ENCODE measurements around the gene PLEKHG2. TPM values are rescaled to one million over a fixed set of nuclear protein-coding genes. Genes with fewer than 3 reads are reported as not detected.

Gene PLEKHG2

DNA sequence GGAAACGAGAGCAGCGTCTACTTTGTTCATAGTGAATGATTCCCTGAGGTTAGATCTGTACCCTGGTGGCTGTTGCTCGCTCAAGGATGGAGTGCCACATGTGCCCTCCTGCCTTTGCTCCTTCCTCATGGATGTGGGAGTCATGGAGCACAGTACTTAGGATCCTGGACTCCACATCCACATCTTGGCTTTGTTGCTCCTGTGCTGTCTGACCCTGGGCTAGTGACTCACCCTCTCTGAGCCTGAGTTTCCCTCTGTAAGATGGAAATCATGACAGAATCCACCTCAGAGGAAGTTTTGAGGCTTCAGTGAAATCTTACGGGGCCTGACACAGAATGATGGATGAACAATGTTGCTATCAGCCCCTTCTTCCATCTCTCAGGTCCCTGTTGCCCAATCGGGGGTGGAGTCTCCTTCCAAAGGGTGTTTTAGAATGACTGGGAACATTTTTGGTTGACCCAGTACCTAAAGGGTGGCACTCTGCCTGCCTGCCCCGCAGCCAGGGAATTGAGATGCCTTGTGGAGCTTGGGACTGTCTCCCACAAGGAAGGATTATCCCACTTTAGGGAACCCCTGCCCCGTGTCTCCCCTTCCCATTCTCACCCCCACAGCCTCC is 58.4 kb downstream of the PLEKHG2 start:
- H3K9ac ChIP-seq (ENCODE audit: low read depth, low read length): no peak overlapping the region
- no peaks in the 10 kb centered on the region for H3K9me3 ChIP-seq (replicated peaks; ENCODE audit: low read length)
- H3K36me3 ChIP-seq (ENCODE audit: insufficient read depth, low read length): peaks cover 91% of the 10 kb centered on the region
- no peak overlapping the region for H3K4me2 ChIP-seq (ENCODE audit: low read length)
- H3K27me3 ChIP-seq (ENCODE audit: control insufficient read depth, insufficient read depth, low read length): no peaks in the 10 kb centered on the region
- no peak overlapping the region for H3K4me3 ChIP-seq (ENCODE audit: low read length)
- H3K4me1 ChIP-seq (ENCODE audit: control insufficient read depth, insufficient read depth, low read length): no peaks in the 10 kb centered on the region

DNA sequence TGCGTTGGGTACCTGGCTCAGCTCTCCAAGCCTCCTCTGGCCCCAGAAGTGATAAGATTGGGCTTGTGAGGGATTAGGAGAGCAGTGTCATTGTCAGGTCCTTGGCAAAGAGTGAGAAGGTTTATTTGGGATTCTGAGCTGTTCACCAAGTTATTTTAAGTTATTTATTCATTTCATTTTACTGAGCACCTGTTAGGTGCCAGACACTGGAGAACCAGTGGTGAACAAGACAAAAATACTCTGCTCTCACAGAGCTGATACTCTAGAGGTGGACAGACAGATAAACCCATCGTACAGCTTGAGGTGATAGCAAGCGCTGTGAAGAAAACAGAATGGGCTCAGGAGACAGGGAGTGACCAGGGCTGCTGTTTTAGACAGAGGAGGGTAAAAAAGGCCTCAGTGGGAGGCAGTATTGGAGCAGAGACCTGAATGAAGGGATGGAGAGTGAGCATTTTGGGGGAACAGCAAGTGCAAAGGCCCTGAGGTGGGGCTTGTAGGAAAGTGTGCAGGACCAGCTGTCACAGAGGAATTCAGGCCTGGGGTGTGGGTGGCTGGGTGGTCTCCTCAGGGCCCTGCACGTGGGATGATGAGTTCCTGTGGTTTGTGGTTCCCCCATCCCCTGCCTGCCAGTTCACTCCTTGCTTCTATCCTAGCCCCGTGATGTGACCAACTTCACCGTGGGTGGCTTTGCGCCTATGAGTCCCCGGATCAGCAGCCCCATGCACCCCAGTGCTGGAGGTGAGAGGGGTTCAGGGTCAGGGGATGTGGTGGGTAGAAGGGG is 59.5 kb downstream of the PLEKHG2 start:
- no peaks in the 10 kb centered on the region for H3K9me3 ChIP-seq (replicated peaks; ENCODE audit: low read length)
- H3K36me3 ChIP-seq (ENCODE audit: insufficient read depth, low read length): peaks cover 91% of the 10 kb centered on the region
- no peaks in the 10 kb centered on the region for H3K27me3 ChIP-seq (ENCODE audit: control insufficient read depth, insufficient read depth, low read length)
- H3K9ac ChIP-seq (ENCODE audit: low read depth, low read length): no peak overlapping the region
- H3K4me3 ChIP-seq (ENCODE audit: low read length): no peak overlapping the region
- H3K4me1 ChIP-seq (ENCODE audit: control insufficient read depth, insufficient read depth, low read length): no peaks in the 10 kb centered on the region
- no peak overlapping the region for H3K4me2 ChIP-seq (ENCODE audit: low read length)

DNA sequence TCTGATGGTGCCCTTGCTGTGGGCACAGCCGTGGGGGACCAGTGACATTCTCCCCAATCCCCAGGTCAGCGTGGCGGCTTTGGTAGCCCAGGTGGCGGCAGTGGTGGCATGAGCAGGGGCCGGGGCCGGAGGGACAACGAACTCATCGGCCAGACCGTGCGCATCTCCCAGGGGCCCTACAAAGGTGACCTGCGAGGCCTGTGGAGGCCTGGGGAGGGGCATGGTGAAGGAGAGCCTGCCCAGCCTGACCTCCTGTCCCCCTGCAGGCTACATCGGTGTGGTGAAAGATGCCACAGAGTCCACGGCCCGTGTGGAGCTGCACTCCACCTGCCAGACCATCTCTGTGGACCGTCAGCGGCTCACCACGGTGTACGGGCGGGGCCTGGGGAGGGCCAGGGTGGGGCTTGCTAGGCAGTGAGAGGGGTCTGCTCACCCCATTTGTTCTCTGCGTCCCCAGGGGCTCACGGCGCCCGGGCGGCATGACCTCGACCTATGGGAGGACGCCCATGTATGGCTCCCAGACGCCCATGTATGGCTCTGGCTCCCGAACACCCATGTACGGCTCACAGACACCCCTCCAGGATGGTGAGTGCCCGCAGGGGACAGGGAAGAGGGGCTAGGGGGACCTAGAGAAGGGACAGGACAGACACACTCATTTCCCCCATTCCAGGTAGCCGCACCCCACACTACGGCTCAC is 60.4 kb downstream of the PLEKHG2 start:
- H3K4me1 ChIP-seq (ENCODE audit: control insufficient read depth, insufficient read depth, low read length): no peaks in the 10 kb centered on the region
- H3K36me3 ChIP-seq (ENCODE audit: insufficient read depth, low read length): peaks cover 84% of the 10 kb centered on the region
- no peak overlapping the region for H3K4me3 ChIP-seq (ENCODE audit: low read length)
- no peaks in the 10 kb centered on the region for H3K27me3 ChIP-seq (ENCODE audit: control insufficient read depth, insufficient read depth, low read length)
- H3K4me2 ChIP-seq (ENCODE audit: low read length): no peak overlapping the region
- H3K9ac ChIP-seq (ENCODE audit: low read depth, low read length): no peak overlapping the region
- no peaks in the 10 kb centered on the region for H3K9me3 ChIP-seq (replicated peaks; ENCODE audit: low read length)

DNA sequence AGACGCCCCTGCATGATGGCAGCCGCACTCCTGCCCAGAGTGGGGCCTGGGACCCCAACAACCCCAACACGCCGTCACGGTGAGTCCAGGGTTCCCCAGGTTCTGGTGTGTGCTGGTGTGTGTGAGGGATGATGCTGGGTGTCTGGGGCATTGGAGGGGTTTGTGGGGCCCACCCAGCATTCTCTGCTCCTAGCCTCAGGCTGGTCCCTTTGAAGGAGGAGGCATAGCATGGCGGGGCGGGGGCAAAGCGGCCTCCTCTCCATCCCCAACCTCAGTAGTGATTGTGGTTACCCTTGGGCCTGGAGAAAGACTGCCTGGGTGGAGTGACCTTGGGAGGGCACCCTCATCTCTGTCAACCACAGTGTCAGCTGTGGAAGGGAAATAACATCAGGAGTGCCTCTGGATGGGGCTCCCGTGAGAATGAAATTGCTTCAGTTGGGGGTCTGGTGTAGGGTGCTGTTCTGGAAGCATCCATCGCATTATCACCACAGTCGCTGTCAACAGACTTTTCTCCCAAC is 61.0 kb downstream of the PLEKHG2 start:
- Histone ChIP-seq H3K4me2 (ENCODE audit: low read length) (no peak overlapping the region), H3K9me3 (replicated peaks; ENCODE audit: low read length) (no peaks in the 10 kb centered on the region), H3K9ac (ENCODE audit: low read depth, low read length) (no peak overlapping the region), H3K27me3 (ENCODE audit: control insufficient read depth, insufficient read depth, low read length) (no peaks in the 10 kb centered on the region), H3K4me3 (ENCODE audit: low read length) (no peak overlapping the region), H3K36me3 (ENCODE audit: insufficient read depth, low read length) (peaks cover 78% of the 10 kb centered on the region), H3K4me1 (ENCODE audit: control insufficient read depth, insufficient read depth, low read length) (no peaks in the 10 kb centered on the region)

DNA sequence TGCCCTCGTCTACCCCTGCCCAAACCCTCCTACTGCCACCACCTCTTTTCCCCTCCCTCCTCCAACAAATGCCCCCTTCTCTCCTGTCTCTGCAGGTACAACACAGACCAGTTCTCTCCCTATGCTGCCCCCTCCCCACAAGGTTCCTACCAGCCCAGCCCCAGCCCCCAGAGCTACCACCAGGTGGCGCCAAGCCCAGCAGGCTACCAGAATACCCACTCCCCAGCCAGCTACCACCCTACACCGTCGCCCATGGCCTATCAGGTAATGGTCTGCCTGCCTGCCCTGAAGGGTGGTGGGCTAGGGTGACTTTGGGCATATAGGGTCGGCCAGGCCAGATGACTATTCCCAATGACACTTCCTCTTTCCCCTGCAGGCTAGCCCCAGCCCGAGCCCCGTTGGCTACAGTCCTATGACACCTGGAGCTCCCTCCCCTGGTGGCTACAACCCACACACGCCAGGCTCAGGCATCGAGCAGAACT is 61.7 kb downstream of the PLEKHG2 start:
- no peaks in the 10 kb centered on the region for H3K9me3 ChIP-seq (replicated peaks; ENCODE audit: low read length)
- H3K4me2 ChIP-seq (ENCODE audit: low read length): no peak overlapping the region
- H3K36me3 ChIP-seq (ENCODE audit: insufficient read depth, low read length): peaks cover 71% of the 10 kb centered on the region
- H3K27me3 ChIP-seq (ENCODE audit: control insufficient read depth, insufficient read depth, low read length): no peaks in the 10 kb centered on the region
- no peak overlapping the region for H3K9ac ChIP-seq (ENCODE audit: low read depth, low read length)
- no peaks in the 10 kb centered on the region for H3K4me1 ChIP-seq (ENCODE audit: control insufficient read depth, insufficient read depth, low read length)
- H3K4me3 ChIP-seq (ENCODE audit: low read length): no peak overlapping the region

DNA sequence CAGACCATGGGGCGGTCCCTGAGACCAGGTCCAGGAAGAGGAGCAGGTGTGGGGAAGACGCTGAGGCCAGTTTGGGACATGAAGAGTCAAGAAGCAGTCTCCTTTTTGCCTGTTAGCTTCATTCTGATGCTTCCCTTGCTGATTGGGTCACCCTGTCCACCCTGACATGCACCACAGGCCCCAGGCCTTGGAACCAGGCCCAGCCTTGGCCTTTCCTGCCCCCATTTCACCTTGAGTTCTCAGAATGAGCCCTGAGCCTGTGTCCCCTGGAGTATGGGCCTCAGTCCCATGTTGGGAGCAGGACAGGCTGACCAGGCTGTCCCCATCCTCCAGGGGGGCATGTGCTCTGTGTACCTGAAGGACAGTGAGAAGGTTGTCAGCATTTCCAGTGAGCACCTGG is 63.3 kb downstream of the PLEKHG2 start:
- H3K4me2 ChIP-seq (ENCODE audit: low read length): no peak overlapping the region
- H3K36me3 ChIP-seq (ENCODE audit: insufficient read depth, low read length): peaks cover 56% of the 10 kb centered on the region
- no peaks in the 10 kb centered on the region for H3K27me3 ChIP-seq (ENCODE audit: control insufficient read depth, insufficient read depth, low read length)
- peaks cover 4% of the 10 kb centered on the region for H3K4me1 ChIP-seq (ENCODE audit: control insufficient read depth, insufficient read depth, low read length)
- no peaks in the 10 kb centered on the region for H3K9me3 ChIP-seq (replicated peaks; ENCODE audit: low read length)
- H3K9ac ChIP-seq (ENCODE audit: low read depth, low read length): no peak overlapping the region
- no peak overlapping the region for H3K4me3 ChIP-seq (ENCODE audit: low read length)

Small RNAs within 50 kb of the gene (small RNA-seq; reads per million reads assigned to genes)
- not detected for gene MIR4530
- gene RN7SL566P: not detected
